ENCODE measurements around the gene PRDM15.

PRDM15 gene

GRCh38 chr21:41925767-41926116, 46.6 kb upstream of the PRDM15 start:
- CTCF ChIA-PET: interaction anchor here (2.5 to 3.8 kb wide), 2 partner anchors 109 to 192 kb away, joined by 9 to 23 read pairs; no protein-coding TSS in a partner anchor
- POLR2A ChIA-PET: no interaction called here
- DNase-seq (ENCODE audit: low read depth, low spot score): no peak
- TF ChIP-seq CTCF (IDR thresholded peaks at IDR 0.05; ENCODE audit: insufficient read depth, low read length, missing control alignments): no peak
- no peak overlapping the region for H3K4me3 ChIP-seq (ENCODE audit: low read depth, low read length)

GRCh38 chr21:41924368-41924754, 45.2 kb upstream of the PRDM15 start:
- CTCF ChIA-PET: interaction anchor here (1.6 to 3.8 kb wide), 3 partner anchors 108 to 221 kb away, joined by 5 to 23 read pairs (median 9); no protein-coding TSS in a partner anchor
- POLR2A ChIA-PET: interaction anchor here (0.6 kb wide), 1 partner anchor 58 kb away, joined by 3 read pairs; no protein-coding TSS in a partner anchor
- no peak overlapping the region for H3K4me3 ChIP-seq (ENCODE audit: low read depth, low read length)
- no peak for DNase-seq (ENCODE audit: low read depth, low spot score)
- no peak for TF ChIP-seq CTCF (IDR thresholded peaks at IDR 0.05; ENCODE audit: insufficient read depth, low read length, missing control alignments)

- CTCF ChIA-PET: interaction anchor here (0.8 to 3.8 kb wide), 6 partner anchors 12 to 222 kb away, joined by 3 to 23 read pairs (median 4); no protein-coding TSS in a partner anchor
- POLR2A ChIA-PET: interaction anchor here (0.6 kb wide), 1 partner anchor 58 kb away, joined by 3 read pairs; no protein-coding TSS in a partner anchor
- no peak for TF ChIP-seq CTCF (IDR thresholded peaks at IDR 0.05; ENCODE audit: insufficient read depth, low read length, missing control alignments)
- no peak for DNase-seq (ENCODE audit: low read depth, low spot score)
- H3K4me3 ChIP-seq (ENCODE audit: low read depth, low read length): no peak overlapping the region
These were observed 44.7 kb upstream of the PRDM15 start for GRCh38 chr21:41923631-41924367.

- no peak overlapping the region for H3K4me3 ChIP-seq (ENCODE audit: low read depth, low read length)
- ChIA-PET CTCF (interaction anchor here (0.6 to 3.8 kb wide), 6 partner anchors 11 to 222 kb away, joined by 3 to 23 read pairs (median 4); no protein-coding TSS in a partner anchor), POLR2A (no interaction called here)
- no peak for DNase-seq (ENCODE audit: low read depth, low spot score)
- no peak for TF ChIP-seq CTCF (IDR thresholded peaks at IDR 0.05; ENCODE audit: insufficient read depth, low read length, missing control alignments)
These were observed 44.0 kb upstream of the PRDM15 start for GRCh38 chr21:41923186-41923585.

- ChIA-PET CTCF (interaction anchor here (1.4 to 2.5 kb wide), 5 partner anchors 11 to 204 kb away, joined by 3 to 8 read pairs (median 4); no protein-coding TSS in a partner anchor), POLR2A (no interaction called here)
- DNase-seq (ENCODE audit: low read depth, low spot score): no peak
- TF ChIP-seq CTCF (IDR thresholded peaks at IDR 0.05; ENCODE audit: insufficient read depth, low read length, missing control alignments): no peak
- H3K4me3 ChIP-seq (ENCODE audit: low read depth, low read length): no peak overlapping the region
These were observed 41.9 kb upstream of the PRDM15 start for GRCh38 chr21:41921021-41921420.

- no peak overlapping the region for H3K4me3 ChIP-seq (ENCODE audit: low read depth, low read length)
- DNase-seq (ENCODE audit: low read depth, low spot score): no peak
- POLR2A ChIA-PET: no interaction called here
- TF ChIP-seq CTCF (IDR thresholded peaks at IDR 0.05; ENCODE audit: insufficient read depth, low read length, missing control alignments): no peak
- CTCF ChIA-PET: interaction anchor here (1.4 to 2.5 kb wide), 5 partner anchors 10 to 205 kb away, joined by 3 to 8 read pairs (median 4); no protein-coding TSS in a partner anchor
These were observed 41.3 kb upstream of the PRDM15 start for GRCh38 chr21:41920476-41920875.

Data from AG04449 (cell line).